ENCODE measurements around the gene URB1. TPM values are rescaled to one million over a fixed set of nuclear protein-coding genes. Genes with fewer than 3 reads are reported as not detected.
"Not testable (repeated sequence)": the region's sequence is repeated elsewhere in the genome, so short reads cannot be mapped to it uniquely, and the experiment has no call there.

Gene URB1
- 10.5 TPM for total RNA-seq
- long read RNA-seq, partial matches to known transcripts: 14 of 17 reads
- long read RNA-seq, other reads (novel, unspliced or antisense): 3 of 17 reads

GRCh38 chr21:32392880-32393676 lies at the start of gene URB1:
Gene URB1, minus strand, starts transcription at chr21:32393012. Its CDS starts 102 bp downstream, at chr21:32392910.
- intact Hi-C loops (cut with DNase I): no loop called here
- DNase-seq (ENCODE audit: low spot score): peak; percentile 96

DNA sequence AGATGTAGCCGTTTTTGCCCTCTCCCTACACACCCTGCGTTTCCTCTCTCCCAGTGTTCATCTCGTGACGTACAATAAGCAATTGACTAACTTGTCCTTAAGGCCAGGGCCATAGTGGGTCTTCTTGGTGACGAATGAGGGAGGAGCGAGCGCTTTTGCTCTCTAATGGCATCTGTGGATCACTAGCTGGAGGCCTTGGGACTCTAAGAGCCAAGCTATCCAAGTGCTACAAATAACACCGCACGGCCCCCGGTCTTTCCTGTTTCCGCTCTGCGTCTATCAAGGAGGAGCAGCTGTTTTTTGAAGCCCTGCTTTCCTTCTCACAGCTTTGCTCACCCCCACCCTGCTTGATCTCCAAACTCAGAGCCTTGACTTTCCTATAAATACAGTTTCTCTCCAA lies 44.9 kb upstream of the URB1 start:
- DNase-seq (ENCODE audit: low spot score): no peak
- intact Hi-C loops (cut with DNase I): no loop called here

DNA sequence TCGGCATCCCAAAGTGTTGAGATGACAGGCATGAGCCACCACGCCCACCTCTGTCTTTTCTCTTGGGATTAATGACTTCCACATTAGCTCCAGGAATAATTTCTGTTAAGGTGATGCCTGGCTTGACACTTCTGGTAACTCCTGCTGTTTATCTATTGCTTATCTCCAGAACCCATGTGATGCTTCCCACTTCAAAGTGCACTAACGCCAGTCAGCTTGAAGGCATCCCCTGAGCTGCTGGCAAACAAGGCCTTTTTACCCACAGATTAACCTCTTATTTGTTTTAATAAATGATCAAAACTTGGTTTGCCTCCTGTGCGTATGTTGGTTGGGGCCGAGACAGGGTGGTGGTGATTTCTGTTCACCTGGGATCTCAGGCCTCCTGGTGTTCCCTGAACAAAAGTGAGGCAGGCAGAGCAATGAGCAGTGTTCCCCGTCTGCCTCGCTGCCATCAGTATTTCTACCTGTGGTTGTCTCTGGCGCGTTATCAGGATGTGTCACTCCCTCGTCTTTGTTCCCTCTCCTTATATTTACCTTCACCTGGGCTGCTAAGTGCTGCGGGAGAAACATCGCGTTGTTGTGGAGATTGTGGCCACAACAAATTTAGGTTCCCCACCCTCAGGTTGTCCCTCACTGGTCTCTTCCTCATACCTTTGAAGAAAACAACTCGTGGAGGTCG lies 40.3 kb upstream of the URB1 start:
- DNase-seq (ENCODE audit: low spot score); intact Hi-C loops (cut with DNase I): not testable (repeated sequence)

GRCh38 chr21:32427958-32428623 lies 35.3 kb upstream of the URB1 start:
- intact Hi-C loops (cut with DNase I): no loop called here
- no peak for DNase-seq (ENCODE audit: low spot score)

DNA sequence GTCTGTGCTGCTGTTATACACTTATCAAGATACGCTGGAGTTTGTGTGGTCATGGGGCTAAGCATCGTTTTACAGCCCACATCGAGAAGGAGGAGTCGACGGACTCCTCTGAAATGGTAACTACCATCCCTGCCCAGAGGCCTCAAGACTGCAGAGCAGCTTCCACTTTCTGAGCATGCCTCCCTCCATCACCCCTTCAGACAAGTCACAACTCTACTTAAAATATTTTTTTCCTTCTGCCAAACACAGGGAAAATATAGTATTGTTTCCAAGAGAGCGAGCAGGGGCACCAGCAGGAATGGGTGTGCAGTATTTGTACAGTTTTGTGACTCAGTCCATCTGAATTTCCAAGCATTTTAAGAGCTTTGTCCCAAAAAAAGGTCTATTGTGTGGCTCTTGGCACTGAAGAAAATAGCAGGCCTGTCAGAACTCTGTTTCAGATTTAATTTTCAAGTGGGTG lies 33.8 kb upstream of the URB1 start:
- no peak for DNase-seq (ENCODE audit: low spot score)
- intact Hi-C loops (cut with DNase I): no loop called here

DNA sequence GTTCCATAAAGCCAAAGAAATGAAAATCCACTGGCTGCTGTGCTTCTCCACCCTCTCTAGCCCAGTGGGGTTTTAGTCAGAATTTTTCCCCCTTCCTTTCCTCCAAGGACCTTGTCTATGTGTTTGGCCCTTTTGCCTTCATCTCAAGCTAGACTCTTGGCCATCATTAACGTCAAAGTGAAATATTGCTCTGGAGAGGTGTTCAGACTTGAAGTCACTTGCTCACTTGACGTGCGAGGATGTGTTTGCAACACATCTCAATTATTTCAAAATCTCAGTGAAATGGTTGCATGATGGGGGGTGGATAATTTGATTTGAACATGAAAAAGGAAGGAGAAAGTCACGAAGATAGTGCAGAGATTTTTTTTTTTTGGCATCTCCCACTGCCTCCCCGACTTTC lies 33.3 kb upstream of the URB1 start:
- no peak for DNase-seq (ENCODE audit: low spot score)
- intact Hi-C loops (cut with DNase I): no loop called here

- intact Hi-C loops (cut with DNase I): no loop called here
- no peak for DNase-seq (ENCODE audit: low spot score)
Measured at GRCh38 chr21:32425628-32426027, 32.8 kb upstream of the URB1 start.

DNA sequence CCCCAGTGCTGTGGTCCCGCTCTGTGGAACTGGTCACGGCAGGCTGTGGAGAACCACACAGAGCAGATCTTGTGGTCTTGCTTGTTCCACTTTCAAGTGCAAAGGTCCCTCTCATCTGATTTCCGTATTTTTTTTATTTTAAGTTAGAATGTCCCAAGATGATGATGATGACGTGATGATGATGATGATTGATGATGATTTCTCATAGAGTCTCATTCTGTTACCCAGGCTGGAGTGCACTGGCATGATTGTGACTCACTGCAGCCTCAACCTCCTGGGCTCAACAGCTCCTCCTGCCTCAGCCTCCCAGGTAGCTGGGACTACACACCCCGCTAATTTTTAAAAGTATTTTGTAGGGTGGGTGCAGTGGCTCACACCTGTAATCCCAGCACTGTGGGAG lies 31.9 kb upstream of the URB1 start:
- DNase-seq (ENCODE audit: low spot score): no peak
- intact Hi-C loops (cut with DNase I): no loop called here

DNA sequence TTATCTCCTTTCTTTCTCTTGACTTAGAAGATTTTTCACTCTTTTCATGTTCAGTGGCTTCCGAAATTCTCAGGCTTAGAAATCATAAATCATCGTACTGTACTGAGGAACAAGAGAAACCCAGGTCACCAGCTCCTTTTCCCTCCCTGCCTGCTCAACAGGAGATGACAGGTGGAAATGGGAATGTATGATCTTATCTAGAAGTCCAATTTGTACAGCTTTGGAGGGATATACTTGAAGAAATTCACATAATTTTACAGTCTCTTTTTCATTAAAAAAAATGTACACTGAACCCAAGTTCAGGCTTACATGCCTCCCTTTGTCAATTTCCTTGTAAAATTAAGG lies 31.4 kb upstream of the URB1 start:
- intact Hi-C loops (cut with DNase I): no loop called here
- DNase-seq (ENCODE audit: low spot score): no peak

GRCh38 chr21:32423320-32424190 lies 30.7 kb upstream of the URB1 start:
- intact Hi-C loops (cut with DNase I): no loop called here
- no peak for DNase-seq (ENCODE audit: low spot score)

GRCh38 chr21:32422064-32422463 lies 29.3 kb upstream of the URB1 start:
- DNase-seq (ENCODE audit: low spot score): no peak
- intact Hi-C loops (cut with DNase I): no loop called here

DNA sequence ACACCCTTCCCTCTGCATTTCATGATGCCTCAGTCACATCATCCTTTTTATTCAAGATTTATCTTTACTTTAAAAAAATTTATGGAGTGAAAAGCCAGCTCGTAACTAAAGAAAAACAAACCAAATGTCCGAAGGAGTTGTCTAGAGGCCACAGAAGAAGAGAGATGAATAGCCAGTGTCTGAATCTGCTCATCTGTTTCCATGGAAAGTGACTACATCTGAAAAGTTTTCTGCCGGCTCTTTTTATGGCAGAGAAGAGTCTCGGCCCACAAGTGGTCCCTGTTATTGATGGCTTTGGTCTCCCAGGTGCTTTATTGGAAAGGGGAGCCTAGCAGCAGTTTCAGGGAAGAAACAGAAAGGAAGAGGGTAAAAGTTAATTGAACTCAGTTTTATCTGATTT lies 25.3 kb upstream of the URB1 start:
- no peak for DNase-seq (ENCODE audit: low spot score)

DNA sequence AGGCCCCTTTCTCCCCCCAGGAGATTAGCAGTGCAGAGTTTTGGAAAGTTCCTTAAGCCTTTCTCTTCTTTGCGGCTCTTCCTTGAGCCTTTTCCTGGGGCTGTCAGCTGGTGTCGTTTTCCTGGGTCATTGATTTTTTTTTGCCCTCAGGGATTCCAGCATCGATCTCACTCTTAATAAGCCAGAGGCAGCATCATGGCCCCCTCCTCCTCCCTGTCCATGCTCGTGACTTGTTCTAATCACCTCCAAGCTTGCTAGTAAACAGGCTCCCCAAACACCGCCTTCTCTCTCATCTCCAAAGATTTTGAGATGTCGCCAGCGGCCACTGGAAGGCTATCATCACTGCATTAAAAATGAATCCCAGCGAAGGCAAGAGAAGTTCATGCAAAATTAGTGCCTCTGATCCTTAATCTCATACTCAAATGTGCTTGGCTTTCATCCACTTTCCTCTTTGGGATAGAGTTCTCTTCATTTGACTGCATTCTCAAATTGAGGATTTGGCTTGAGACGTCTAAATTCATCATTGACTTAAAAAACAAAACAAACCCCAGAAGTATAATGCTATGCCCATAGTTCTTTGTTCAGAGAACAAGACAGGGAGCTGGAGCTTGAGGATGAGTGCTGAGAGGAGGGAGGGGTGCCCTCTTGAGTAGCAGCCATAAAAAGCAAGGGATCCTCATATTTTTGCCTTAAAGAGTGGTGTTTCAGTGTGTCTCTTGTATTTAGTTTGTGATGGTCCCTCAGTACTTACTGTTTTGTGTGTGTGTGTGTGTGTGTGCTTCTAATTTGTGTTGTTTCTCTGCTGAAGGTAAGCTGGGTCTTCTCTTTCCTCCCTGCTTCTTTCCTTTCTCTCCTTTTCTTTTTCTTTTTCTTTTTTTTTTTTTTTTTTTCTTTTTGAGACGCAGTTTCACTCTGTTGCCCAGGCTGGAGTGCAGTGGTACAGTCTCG lies 22.9 kb upstream of the URB1 start:
- intact Hi-C loops (cut with DNase I): loop anchor here (2.0 kb wide), 1 partner anchor 153 kb away; no protein-coding TSS in a partner anchor

More for the DNA sequence above, 25.3 kb upstream of the URB1 start:
- intact Hi-C loops (cut with DNase I): no loop called here

GRCh38 chr21:32414579-32415358 lies 22.0 kb upstream of the URB1 start:
- no peak for DNase-seq (ENCODE audit: low spot score)
- intact Hi-C loops (cut with DNase I): loop anchor here (2.0 to 5.0 kb wide), 3 partner anchors 38 to 154 kb away; no protein-coding TSS in a partner anchor

More for the DNA sequence above, 22.9 kb upstream of the URB1 start:
- no peak for DNase-seq (ENCODE audit: low spot score)

- intact Hi-C loops (cut with DNase I): loop anchor here (2.0 to 5.0 kb wide), 3 partner anchors 38 to 155 kb away; no protein-coding TSS in a partner anchor
- DNase-seq (ENCODE audit: low spot score): no peak
Measured at GRCh38 chr21:32413697-32414578, 21.1 kb upstream of the URB1 start.

GRCh38 chr21:32413015-32413504 lies 20.2 kb upstream of the URB1 start:
- intact Hi-C loops (cut with DNase I): loop anchor here (5.0 kb wide), 2 partner anchors 39 to 84 kb away; no protein-coding TSS in a partner anchor
- no peak for DNase-seq (ENCODE audit: low spot score)

Measured in cardiac septum (tissue), 1 donor.